GM23338 (cell line): ENCODE results near the gene CASP6. TPM values are rescaled to one million over a fixed set of nuclear protein-coding genes. Genes with fewer than 3 reads are reported as not detected.

Experiments used
- ATAC-seq: fragments of 200-7000 bp; cut with Tn5 transposase; 3 replicates; pipeline ENCODE4 v1.9.1; 2020
- DNase-seq: peaks from one replicate; pipeline ENCODE4 v3.0.0-alpha.2; 2015; ENCODE audit warnings: low spot score
- H2AFZ ChIP-seq: fragments of 200-600 bp; sonication (generic); 2 replicates; pipeline ENCODE4 v1.8.0; 2016; ENCODE audit warnings: antibody characterized with exemption, mild to moderate bottlenecking, moderate library complexity
- H3F3A ChIP-seq: fragments of 200-600 bp; sonication (generic); replicated peaks from 2 replicates; pipeline ENCODE4 v1.8.0; 2017; ENCODE audit warnings: antibody characterized with exemption, mixed run types, low read depth
- H3K27ac ChIP-seq: fragments of 200-600 bp; sonication (generic); 2 replicates; pipeline ENCODE4 v1.6.1; 2016; ENCODE audit warnings: low read depth
- H3K27me3 ChIP-seq: fragments of 200-600 bp; sonication (generic); 2 replicates; pipeline ENCODE4 v1.8.0; 2016; ENCODE audit warnings: mild to moderate bottlenecking, mixed run types, moderate library complexity; ENCODE audit not compliant: insufficient read depth
- H3K36me3 ChIP-seq: fragments of 200-600 bp; sonication (generic); 2 replicates; pipeline ENCODE4 v1.8.0; 2016; ENCODE audit warnings: mild to moderate bottlenecking; ENCODE audit not compliant: insufficient read depth
- H3K4me1 ChIP-seq: fragments of 200-600 bp; sonication (generic); 2 replicates; pipeline ENCODE4 v1.8.0; 2016; ENCODE audit warnings: mild to moderate bottlenecking, moderate library complexity; ENCODE audit not compliant: insufficient read depth
- H3K4me2 ChIP-seq: fragments of 200-600 bp; sonication (generic); 2 replicates; pipeline ENCODE4 v1.7.1; 2017; ENCODE audit warnings: mixed run types
- H3K4me3 ChIP-seq: fragments of 200-600 bp; sonication (generic); 2 replicates; pipeline ENCODE4 v1.6.1; 2016; ENCODE audit warnings: mixed run types
- H3K79me2 ChIP-seq: fragments of 200-600 bp; sonication (generic); replicated peaks from 2 replicates; pipeline ENCODE4 v1.8.0; 2017; ENCODE audit warnings: mild to moderate bottlenecking; ENCODE audit not compliant: insufficient read depth
- H3K9me2 ChIP-seq: fragments of 200-600 bp; sonication (generic); 2 replicates; pipeline ENCODE4 v1.8.0; 2017; ENCODE audit not compliant: insufficient read depth
- H4K20me1 ChIP-seq: fragments of 200-600 bp; sonication (generic); replicated peaks from 2 replicates; pipeline ENCODE4 v1.8.0; 2017; ENCODE audit warnings: mild to moderate bottlenecking; ENCODE audit not compliant: insufficient read depth
- H3K27ac Mint-ChIP-seq: 2 replicates; pipeline ENCODE4 v1.8.0; 2020; ENCODE audit warnings: inconsistent platforms, mild to moderate bottlenecking, moderate library complexity, mixed read lengths
- H3K27me3 Mint-ChIP-seq: 3 replicates; pipeline ENCODE4 v1.8.0; 2022; ENCODE audit warnings: low read depth, mild to moderate bottlenecking, moderate library complexity, mixed read lengths, inconsistent platforms; ENCODE audit not compliant: insufficient read depth, poor library complexity
- H3K36me3 Mint-ChIP-seq: 3 replicates; pipeline ENCODE4 v1.8.0; 2021; ENCODE audit warnings: low read depth, mild to moderate bottlenecking, inconsistent platforms, moderate library complexity, mixed read lengths
- H3K4me1 Mint-ChIP-seq: 3 replicates; pipeline ENCODE4 v1.8.0; 2020; ENCODE audit warnings: mild to moderate bottlenecking, inconsistent platforms, mixed read lengths
- H3K4me3 Mint-ChIP-seq: 3 replicates; pipeline ENCODE4 v1.8.0; 2021; ENCODE audit warnings: moderate library complexity, mild to moderate bottlenecking, inconsistent platforms, mixed read lengths
- H3K9me3 Mint-ChIP-seq: 3 replicates; pipeline ENCODE4 v1.8.0; 2020; ENCODE audit warnings: moderate library complexity, mild to moderate bottlenecking, inconsistent platforms, mixed read lengths
- CREB1 ChIP-seq: fragments of 250-450 bp; sonication (Bioruptor Pico); IDR thresholded peaks from 2 replicates; pipeline ENCODE4 v1.5.0; 2020; ENCODE audit warnings: low read depth, mild to moderate bottlenecking, moderate library complexity
- ETS1 ChIP-seq: IDR thresholded peaks from 2 replicates; pipeline ENCODE4 v1.6.1; 2016; ENCODE audit warnings: antibody characterized with exemption
- EZH2 ChIP-seq: fragments of 200-600 bp; sonication (generic); IDR thresholded peaks from one replicate; pipeline ENCODE4 v1.8.0; 2017; ENCODE audit warnings: antibody characterized with exemption, mild to moderate bottlenecking, low read depth; ENCODE audit not compliant: unreplicated experiment
- EZH2phosphoT487 ChIP-seq: fragments of 200-600 bp; sonication (generic); IDR thresholded peaks from one replicate; pipeline ENCODE4 v1.8.1; 2018; ENCODE audit warnings: antibody characterized with exemption; ENCODE audit not compliant: unreplicated experiment
- JUNB ChIP-seq: IDR thresholded peaks from one replicate; pipeline ENCODE4 v1.6.1; 2016; ENCODE audit warnings: antibody characterized with exemption; ENCODE audit not compliant: unreplicated experiment
- NANOG ChIP-seq: IDR thresholded peaks from 2 replicates; pipeline ENCODE4 v1.6.1; 2016; ENCODE audit warnings: antibody characterized with exemption, borderline replicate concordance
- POLR2AphosphoS5 ChIP-seq: IDR thresholded peaks from 2 replicates; pipeline ENCODE4 v1.6.1; 2016; ENCODE audit warnings: antibody characterized with exemption, low read depth
- REST ChIP-seq: IDR thresholded peaks from one replicate; pipeline ENCODE4 v1.6.1; 2018; ENCODE audit warnings: antibody characterized with exemption; ENCODE audit not compliant: unreplicated experiment
- STAT1 ChIP-seq: IDR thresholded peaks from one replicate; pipeline ENCODE4 v1.6.1; 2016; ENCODE audit warnings: antibody characterized with exemption; ENCODE audit not compliant: unreplicated experiment
- ZNF114 ChIP-seq: fragments of 250-450 bp; sonication (Bioruptor Pico); IDR thresholded peaks from 2 replicates; pipeline ENCODE4 v1.5.0; 2020; ENCODE audit warnings: mild to moderate bottlenecking, moderate library complexity
- ZNF331 ChIP-seq: fragments of 250-450 bp; sonication (Bioruptor Pico); IDR thresholded peaks from 2 replicates; pipeline ENCODE4 v1.5.0; 2020; ENCODE audit warnings: low read depth, mild to moderate bottlenecking, moderate library complexity
- ZNF462 ChIP-seq: fragments of 250-450 bp; sonication (Bioruptor Pico); IDR thresholded peaks from 2 replicates; pipeline ENCODE4 v1.5.0; 2020; ENCODE audit warnings: mild to moderate bottlenecking, moderate library complexity
- polyA plus RNA-seq: library from polyadenylated mRNA; unstranded; fragments of >200 nt; fragmentation: Nextera tagmentation; extraction: Ambion mirVana; gene quantifications from 2 replicates; pipeline ENCODE4 v1.2.1, GENCODE V29; 2016
- total RNA-seq: library from RNA; depleted of rRNA; stranded (reverse); fragments of >200 nt; shearing (Covaris generic); gene quantifications from 2 replicates; pipeline ENCODE4 v1.2.3, GENCODE V29; 2014
- TF ChIP-seq, protein P1 (sequence below), 2 experiments: fragments of 200-600 bp in 1 of 2; sonication (generic) in 1 of 2; conservative IDR thresholded peaks; 2 replicates each; pipeline versions ENCODE4 v1.5.1 to v1.6.1; 2016 to 2017; ENCODE audit warnings: antibody characterized with exemption in 2 of 2, low read depth in 2 of 2, mild to moderate bottlenecking in 2 of 2, moderate library complexity in 1 of 2

Gene CASP6
- total and polyA plus RNA-seq, 2 experiments from 2014 or later = 30.5 to 35.4 TPM

GRCh38 chr4:109748114-109748513, 44.9 kb upstream of the CASP6 start:
- ATAC-seq (no peak), DNase-seq (no peak)
- H3K4me3 ChIP-seq = no peak overlapping the region
- no peaks in the 10 kb centered on the region for H3K27me3 ChIP-seq
- peaks cover 5% of the 10 kb centered on the region; the same call in 2 of the 3 replicates for H3K4me1 Mint-ChIP-seq
- no peaks in the 10 kb centered on the region for H3K27me3 Mint-ChIP-seq
- H3K4me2 ChIP-seq = no peak overlapping the region
- no peaks in the 10 kb centered on the region for H3K9me3 Mint-ChIP-seq
- no peaks in the 10 kb centered on the region for H3K4me1 ChIP-seq
- TF ChIP-seq STAT1 = no peak
- TF ChIP-seq ZNF331 = no peak
- no peak for TF ChIP-seq EZH2
- TF ChIP-seq REST = no peak
- TF ChIP-seq EZH2phosphoT487 = no peak
- TF ChIP-seq JUNB = no peak
- no peak for TF ChIP-seq CREB1 (CRISPR knock-in tag)
- TF ChIP-seq POLR2AphosphoS5 = no peak
- TF ChIP-seq, protein P1, sequence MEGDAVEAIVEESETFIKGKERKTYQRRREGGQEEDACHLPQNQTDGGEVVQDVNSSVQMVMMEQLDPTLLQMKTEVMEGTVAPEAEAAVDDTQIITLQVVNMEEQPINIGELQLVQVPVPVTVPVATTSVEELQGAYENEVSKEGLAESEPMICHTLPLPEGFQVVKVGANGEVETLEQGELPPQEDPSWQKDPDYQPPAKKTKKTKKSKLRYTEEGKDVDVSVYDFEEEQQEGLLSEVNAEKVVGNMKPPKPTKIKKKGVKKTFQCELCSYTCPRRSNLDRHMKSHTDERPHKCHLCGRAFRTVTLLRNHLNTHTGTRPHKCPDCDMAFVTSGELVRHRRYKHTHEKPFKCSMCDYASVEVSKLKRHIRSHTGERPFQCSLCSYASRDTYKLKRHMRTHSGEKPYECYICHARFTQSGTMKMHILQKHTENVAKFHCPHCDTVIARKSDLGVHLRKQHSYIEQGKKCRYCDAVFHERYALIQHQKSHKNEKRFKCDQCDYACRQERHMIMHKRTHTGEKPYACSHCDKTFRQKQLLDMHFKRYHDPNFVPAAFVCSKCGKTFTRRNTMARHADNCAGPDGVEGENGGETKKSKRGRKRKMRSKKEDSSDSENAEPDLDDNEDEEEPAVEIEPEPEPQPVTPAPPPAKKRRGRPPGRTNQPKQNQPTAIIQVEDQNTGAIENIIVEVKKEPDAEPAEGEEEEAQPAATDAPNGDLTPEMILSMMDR (conservative IDR thresholded peaks at IDR 0.05; ENCODE audit: low read depth in 2 of 2) = no peak
- no peak for TF ChIP-seq NANOG
- no peak for TF ChIP-seq ZNF462
- no peak for TF ChIP-seq ETS1
- TF ChIP-seq ZNF114 = no peak
- H3K79me2 ChIP-seq = no peaks in the 10 kb centered on the region
- H3K36me3 ChIP-seq = no peaks in the 10 kb centered on the region
- no peaks in the 10 kb centered on the region for H4K20me1 ChIP-seq
- H3K36me3 Mint-ChIP-seq = no peaks in the 10 kb centered on the region
- H3K9me2 ChIP-seq = no peaks in the 10 kb centered on the region
- H2AFZ ChIP-seq = no peak overlapping the region
- no peak overlapping the region for H3K4me3 Mint-ChIP-seq
- H3K27ac Mint-ChIP-seq = no peak overlapping the region
- H3F3A ChIP-seq = no peaks in the 10 kb centered on the region
- H3K27ac ChIP-seq = no peak overlapping the region
